GM21423 (cell line): Measurements from ENCODE around the gene TXNDC2.
"Not testable (repeated sequence)": the region's sequence is repeated elsewhere in the genome, so short reads cannot be mapped to it uniquely, and the experiment has no call there.

ENCODE experiments used
- ATAC-seq: cut with Tn5 transposase; IDR thresholded peaks from one replicate; pipeline ENCODE4 v1.9.1; 2021; ENCODE audit warnings: mild to moderate bottlenecking, moderate library complexity; ENCODE audit not compliant: unreplicated experiment

TXNDC2 gene

DNA sequence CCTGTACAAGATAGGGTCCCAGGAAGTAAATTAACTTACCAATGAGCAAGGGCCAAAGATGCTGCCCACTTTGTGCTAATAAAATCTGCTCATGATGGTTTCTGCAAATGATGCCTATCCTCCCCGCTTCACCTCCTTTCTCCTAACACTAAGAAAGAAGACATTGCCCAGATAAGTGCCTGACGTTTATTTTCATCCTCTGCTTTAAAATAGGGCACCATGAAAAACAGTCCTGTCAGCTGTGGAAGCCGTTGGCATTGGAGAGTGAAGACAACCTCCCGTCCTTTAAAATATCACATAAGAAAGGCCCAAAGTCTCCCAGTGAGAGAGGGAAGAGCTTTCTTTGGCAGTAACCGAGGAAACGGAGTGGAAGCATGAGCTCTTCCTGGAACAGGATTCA lies 1.7 kb upstream of the TXNDC2 start:
- no peak for ATAC-seq

DNA sequence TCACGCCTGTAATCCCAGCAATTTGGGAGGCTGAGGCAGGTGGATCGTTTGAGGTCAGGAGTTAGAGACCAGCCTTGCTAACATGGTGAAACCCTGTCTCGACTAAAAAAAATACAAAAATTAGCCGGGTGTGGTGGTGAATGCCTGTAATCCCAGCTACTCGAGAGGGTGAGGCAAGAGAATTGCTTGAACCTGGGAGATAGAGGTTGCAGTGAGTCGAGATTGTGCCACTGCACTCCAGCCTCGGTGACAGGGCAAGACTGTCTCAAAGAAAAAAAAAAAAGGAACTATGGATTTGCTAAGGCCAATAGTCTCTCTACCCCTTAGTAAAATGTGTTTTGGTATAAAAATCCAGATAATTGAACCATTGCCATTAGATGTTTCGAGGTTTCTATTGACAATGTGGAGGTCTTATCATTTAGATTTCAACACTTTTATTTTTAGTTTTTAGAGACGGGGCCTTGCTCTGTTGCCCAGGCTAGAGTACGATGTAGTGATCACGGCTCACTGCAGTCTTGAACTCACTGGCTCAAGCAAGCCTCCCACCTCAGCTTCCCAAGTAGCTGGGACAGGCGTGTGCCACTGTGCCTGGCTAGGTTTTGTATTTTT lies 1.1 kb upstream of the TXNDC2 start:
- no peak for ATAC-seq

DNA sequence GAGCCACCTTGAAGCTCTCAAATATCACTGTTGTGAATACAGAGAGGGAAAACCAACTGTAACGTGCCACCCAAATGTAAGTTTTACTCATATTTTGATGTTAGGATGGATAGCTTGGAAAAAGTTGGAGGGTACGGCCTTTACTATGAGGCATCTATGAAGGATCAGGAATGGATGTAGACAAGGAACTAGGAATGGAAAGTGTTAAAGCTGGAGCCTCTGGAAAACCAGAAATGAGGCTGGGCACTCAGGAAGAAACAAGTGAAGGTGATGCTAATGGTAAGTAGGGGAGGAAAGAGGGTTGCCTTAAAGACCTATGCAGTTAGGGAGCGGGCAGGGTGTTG lies 204 bp downstream of the TXNDC2 start:
- no peak for ATAC-seq

DNA sequence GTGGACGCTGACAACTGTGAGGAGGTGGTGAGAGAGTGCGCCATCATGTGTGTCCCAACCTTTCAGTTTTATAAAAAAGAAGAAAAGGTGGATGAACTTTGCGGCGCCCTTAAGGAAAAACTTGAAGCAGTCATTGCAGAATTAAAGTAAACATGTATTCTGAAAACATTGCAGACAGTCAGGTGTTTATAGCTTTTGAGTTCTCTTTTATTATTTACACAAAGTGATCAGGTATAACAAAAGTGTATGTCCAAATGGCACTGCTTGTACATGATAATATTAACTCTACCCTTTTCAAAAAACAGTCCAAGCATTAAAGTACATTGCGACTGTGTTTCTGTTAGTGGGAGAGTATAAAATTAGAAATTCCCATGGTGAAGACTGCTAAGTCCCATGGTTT lies 2.2 kb downstream of the TXNDC2 start:
- no peak for ATAC-seq

DNA sequence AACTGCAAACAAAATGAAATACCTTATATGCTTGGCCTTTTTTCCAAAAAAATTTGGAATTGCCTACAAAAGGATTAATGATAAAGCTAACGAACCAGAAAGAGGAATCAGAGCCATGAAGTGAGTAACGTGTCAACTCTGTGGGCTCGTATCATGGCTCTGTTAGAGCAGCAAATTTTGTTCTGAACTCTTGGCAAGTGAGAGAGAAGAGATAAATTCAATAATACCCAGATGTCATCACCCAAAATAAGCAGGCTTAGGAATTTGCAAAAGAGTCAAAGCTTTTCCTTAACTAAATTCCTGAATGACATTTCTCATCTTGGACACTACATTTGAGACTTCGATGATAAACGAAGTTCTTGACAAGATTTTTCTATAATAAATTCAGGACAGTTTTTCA lies 4.4 kb downstream of the TXNDC2 start:
- ATAC-seq = no peak

DNA sequence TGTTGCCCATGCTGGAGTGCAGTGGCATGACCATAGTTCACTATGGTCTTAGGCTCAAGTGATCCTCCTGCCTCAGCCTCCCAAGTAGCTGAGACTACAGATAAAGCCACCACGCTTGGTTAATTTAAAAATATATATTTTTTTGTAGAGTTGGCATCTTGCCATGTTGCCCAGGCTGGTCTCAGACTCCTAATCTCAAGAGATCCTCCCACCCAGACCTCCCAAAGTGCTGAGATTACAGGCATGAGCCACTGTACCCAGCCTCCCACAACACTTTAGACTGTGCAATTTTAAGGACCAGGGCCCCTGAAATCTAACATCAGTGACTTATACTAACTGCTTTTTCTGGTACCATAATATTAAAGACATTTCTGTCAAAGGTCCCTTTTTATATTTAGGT lies 5.2 kb downstream of the TXNDC2 start:
- ATAC-seq = no peak

DNA sequence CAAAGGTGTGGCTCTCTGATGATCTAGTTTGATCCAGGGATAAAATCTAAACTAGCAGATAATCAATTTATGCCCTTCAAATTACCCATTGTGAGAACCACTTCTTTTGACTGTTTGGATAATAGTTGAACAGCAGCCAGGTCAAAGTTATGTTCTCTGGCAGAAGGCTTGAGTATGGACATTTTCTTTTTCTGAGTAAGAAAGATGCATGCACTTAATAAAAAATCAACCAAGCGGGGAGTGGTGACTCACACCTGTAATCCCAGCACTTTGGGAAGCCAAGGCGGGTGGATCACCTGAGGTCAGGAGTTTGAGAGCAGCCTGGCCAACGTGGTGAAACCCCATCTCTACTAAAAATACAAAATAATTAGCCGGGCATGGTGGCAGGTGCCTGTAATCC lies 5.7 kb downstream of the TXNDC2 start:
- not testable (repeated sequence) for ATAC-seq

DNA sequence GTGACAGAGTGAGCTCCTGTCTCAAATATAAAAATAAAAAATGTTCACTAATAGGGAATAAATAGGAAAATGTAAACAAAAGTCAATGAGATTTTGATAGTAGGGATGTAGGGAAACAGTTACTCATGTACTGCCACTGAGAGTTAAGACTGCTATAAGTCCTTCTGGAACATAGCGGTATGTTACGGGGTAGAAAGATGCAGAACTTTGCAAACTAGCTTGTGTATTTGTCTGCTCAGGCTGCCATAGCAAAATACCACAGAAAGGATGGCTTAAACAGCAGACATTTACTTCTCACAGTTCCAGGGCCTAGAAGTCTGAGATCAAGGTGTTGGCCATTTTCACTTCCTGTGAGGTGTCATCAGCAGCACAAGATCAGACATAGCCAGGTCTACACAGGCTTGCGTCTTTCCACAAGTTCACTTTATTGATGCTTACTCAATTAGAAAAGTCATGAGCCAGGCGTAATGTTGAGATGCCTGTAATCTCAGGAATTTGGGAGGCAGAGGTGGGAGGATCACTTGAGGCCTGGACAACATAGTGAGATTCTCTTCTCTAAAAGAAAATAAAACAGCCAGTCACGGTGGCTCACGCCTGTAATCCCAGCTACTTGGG lies 8.8 kb downstream of the TXNDC2 start:
- no peak for ATAC-seq

DNA sequence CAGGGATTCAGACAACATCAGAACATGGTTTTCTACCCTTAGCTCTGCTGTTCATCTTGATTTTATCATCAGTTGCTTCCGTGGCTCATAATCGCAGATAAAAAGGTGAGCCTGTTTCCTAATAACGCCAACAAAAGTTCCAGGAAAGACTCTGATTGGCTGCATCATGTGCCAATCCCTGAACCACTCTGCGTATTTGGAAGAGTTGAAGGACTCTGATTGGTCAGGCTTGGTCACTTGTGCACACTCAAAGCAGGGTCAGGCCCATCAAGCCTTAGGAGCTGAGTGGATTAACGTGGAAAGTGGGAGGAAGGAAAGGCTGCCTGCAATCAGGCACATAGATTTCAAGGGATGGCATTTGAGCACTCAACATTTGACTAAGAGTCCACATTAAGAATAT lies 11.4 kb downstream of the TXNDC2 start:
- no peak for ATAC-seq

DNA sequence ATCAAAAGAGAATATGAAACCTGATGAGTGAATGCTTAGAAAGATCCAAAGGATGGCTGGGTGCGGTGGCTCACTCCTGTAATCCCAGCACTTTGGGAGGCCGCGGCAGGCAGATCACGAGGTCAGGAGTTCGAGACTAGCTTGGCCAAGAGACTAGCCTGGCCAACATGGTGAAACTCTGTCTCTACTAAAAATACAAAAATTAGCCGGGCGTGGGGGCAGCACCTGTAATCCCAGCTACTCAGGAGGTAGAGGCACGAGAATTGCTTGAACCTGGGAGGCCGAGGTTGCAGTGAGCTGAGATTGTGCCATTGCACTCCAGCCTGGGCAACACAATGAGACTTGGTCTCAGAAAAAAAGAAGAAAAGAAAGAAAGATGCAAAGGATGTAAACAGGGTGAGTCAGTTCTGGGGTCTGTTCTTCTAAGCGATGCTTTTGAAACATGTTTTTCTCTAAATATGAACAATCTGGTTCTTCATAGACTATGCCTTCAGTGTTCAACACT lies 12.1 kb downstream of the TXNDC2 start:
- not testable (repeated sequence) for ATAC-seq

DNA sequence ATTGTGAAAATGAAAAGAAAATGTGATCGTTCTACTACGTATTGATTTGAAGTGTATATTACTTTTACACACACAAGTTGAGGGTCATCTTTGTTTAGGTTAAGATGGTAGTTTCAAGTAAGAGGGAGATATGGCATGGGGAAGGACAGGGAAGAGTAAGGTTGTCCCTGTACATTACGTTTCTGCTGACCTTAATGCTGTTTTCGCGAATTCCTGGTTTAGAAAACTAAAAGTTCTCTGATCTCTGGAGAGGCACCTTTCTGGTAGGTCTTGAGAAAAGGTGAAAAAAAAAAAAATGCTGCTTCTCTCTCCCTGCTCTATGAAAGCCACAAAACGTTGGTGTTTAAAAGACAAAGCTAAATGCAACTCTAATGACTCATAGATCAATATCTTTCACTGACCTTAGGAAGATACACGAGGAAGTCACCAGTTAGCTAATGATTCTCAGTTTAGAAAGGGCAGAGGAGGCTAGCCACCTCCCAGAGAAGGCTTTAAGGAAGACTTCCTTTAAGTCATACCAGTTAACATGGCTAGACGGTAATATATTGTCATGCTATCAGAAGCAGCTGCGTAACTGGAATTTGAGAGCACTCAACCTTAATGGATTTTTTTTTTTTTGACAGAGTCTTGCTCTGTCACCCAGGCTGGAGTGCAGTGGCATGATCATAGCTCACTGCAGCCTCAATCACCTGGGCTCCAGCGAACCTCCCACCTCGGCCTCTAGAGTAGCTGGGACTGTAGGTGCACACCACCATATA lies 13.2 kb downstream of the TXNDC2 start:
- no peak for ATAC-seq

DNA sequence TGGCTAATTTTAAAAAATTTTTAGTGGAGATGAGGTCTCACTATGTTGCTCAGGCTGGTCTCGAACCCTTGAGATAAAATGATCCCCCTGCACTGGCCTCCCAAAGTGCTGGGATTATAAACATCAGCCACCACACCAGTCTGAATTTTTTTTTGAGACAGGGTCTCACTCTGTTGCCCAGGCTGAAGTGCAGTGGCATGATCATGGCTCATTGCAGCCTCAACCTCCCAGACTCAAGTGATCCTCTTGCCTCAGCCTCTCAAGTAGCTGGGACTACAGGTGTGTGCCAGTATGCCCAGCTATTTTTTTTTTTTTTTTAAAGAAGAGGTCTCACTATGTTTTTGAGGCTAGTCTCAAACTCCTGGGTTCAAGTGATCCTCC lies 13.8 kb downstream of the TXNDC2 start:
- ATAC-seq = not testable (repeated sequence)

DNA sequence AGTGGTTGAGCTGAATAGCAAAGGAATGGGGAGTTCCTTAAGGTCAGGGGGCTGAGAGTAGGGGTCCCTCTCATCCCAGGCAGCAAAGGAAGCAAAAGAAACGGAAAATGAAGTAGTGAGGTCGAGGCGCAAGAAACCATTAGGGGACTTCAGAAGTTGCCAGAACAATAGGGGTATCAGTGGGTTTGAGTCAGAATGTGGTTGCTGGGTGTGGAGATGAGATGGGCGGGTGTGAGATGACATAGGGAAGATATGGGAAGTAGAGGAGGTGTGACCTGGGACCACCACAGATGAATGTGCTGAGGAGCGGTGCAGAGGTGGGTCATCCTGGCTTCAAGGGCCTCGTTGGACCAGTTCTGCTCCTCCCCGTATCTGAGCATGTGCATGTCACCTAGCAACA lies 14.9 kb downstream of the TXNDC2 start:
- ATAC-seq = no peak

DNA sequence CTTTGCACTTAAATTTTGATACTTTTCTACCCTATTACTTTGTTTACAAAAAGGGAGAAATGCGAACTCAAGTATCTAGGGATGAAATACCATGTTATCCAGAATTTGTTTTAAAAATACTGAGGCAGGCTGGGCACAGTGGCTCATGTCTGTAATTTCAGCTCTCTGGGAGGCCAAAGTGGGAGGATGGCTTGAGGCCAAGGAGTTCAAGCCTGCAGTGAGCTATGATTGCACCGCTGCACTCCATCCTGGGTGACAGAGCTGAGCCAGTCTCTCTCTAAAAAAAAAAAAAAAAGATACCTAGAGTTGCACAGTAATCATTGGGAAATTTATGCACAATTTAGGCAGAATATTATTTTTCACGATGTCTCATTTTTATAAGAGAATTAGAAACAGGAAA lies 15.6 kb downstream of the TXNDC2 start:
- ATAC-seq = no peak

DNA sequence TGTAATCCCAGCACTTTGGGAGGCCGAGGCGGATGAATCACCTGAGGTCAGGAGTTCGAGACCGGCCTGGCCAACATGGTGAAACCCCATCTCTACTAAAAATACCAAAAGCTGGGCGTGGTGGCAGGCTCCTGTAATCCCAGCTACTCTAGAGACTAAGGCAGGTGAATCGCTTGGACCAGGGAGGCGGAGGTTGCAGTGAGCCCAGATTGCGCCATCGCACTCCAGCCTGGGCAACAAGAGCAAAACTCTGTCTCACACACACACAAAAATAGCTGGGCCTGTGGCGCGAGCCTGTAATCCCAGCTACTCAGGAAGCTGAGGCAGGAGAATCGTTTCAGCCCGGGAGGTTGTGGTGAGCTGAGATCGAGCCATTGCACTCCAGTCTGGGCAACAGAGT lies 16.5 kb downstream of the TXNDC2 start:
- not testable (repeated sequence) for ATAC-seq

DNA sequence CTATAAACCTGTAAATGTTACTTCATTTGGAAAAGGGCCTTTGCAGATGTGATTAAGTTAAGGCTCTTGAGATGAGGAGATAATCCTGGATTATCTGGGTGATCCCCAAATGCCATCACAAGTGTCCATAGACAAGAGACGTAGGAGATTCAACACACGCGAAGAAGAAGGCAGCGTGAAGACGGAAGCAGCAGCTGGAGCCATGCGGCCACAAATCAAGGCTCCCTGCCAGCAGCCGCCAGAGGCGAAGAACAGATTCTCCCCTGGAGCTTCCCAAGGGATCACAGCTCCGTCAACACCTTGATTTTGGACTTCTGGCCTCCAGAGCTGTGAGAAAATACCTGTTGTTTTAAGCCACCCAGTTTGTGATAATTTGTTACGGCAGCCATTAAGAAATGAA lies 17.1 kb downstream of the TXNDC2 start:
- no peak for ATAC-seq

DNA sequence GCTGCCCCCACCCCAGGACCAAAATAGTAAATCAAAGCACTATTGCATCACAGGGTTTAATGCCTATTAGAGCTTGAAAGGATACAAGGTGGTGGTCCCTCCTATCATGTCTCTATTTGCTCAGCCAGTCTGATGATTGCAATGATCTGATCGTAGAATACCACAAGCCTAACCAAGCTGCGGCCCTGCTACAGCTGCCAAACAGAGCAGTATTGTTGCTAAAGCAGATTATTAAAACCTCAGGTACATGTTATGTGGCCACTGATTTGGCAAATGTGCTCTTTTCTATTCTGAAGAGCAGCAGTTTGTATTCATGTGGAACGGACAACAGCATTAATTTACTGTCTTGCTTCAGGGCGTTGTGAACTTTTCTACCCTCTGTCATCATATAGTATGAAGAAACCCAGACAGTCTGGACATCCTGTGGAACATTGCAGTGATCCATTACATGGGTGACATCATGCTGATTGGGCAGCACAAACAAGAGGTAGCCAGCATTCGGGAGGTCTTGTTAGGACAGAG lies 19.7 kb downstream of the TXNDC2 start:
- ATAC-seq = no peak

DNA sequence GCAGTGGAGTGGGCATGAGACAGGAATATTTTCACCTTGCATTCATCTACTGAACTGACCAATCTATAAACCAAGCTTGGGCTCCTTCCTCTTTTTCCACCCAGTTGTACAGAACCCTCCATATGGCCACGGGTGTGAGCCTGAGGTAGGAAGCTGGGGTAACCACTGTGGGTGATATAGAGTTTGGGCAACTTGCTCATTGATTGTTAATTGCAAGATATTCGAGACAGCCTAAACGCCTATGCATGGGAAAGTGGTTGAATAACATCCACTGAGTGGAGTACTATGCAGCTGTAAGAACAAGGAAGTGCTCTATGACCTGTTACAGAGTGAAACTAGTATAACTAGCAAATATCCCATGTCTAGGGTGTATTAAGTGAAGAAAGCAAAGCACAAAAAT lies 20.7 kb downstream of the TXNDC2 start:
- ATAC-seq = no peak

DNA sequence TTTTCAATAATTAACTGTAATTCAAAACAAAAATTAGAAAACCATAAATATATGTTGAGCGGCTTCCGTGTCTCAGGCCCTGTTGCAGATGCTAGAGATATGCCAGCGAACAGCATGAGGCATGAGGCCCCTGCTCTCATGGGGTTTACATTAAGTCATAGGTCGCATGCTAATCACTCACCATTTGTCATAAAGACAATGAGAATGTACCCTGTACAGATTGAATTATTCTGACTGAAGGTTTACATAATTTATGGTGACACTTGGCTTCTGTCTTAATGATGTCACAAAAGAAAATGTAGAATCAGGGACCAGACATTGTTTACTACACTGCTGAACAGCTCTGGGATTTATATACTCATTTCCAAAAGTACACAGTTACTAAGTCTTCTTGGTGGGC lies 22.1 kb downstream of the TXNDC2 start:
- ATAC-seq = no peak

DNA sequence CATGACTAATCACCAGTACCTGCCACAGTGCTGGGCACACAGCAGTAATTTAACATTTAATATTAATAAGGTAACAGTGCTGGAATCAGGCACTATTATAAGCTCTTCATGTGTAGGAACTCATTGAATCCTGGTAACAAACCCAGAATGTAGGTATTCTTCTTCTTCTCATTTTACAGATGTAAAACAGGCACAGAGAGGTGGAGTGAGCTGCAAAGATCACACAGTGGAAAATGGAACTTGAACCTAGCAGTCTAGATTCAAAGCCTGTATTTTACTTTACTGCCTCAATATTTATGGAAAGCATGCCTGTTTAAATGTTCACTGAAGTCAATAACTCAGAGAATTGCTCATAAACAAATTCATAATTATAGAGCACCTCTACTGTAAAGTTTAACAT lies 24.3 kb downstream of the TXNDC2 start:
- ATAC-seq = no peak

DNA sequence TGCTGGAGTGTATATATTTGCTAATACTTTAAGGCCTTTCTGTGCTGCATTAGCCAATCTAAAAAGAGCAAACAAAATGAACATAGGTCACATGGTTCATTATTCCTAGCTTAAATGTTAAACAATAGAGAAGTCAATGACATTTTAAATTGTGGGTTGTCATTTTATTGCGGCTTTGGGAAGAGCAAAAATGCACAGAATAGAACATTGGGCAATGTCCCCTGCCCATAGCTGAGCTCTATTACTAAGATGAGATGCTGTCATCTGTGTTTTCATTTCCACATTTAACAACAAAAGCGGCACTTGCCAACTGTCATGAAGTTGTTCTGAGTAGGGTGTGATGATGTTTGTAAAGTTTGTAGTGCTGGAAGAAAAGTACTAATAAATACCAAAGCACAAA lies 24.9 kb downstream of the TXNDC2 start:
- no peak for ATAC-seq

DNA sequence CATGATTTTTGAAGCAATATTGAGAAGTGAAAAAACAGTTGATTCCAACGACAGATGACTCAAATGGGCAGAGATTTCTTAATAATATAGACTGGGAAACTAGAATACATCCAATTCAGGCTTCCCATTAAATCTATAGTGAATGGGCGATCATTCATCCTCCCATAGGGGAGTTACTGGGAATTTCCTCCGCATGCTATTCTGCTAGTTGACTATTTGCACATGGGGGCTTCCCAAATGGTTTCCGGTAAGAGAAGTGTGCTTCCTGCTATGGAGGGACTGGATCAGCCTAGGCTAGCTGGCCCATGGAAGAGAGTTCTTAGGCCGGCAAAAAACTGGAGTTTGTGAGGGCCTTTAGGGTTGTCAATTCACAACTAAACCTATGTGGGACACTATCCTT lies 25.5 kb downstream of the TXNDC2 start:
- ATAC-seq = no peak
